GM21367 (cell line): ENCODE data around the gene CTNNBIP1.
"Not testable (repeated sequence)": the region's sequence is repeated elsewhere in the genome, so short reads cannot be mapped to it uniquely, and the experiment has no call there.

ENCODE experiments used
- ATAC-seq: cut with Tn5 transposase; IDR thresholded peaks from one replicate; pipeline ENCODE4 v1.9.1; 2021; ENCODE audit not compliant: unreplicated experiment

The CTNNBIP1 gene

DNA sequence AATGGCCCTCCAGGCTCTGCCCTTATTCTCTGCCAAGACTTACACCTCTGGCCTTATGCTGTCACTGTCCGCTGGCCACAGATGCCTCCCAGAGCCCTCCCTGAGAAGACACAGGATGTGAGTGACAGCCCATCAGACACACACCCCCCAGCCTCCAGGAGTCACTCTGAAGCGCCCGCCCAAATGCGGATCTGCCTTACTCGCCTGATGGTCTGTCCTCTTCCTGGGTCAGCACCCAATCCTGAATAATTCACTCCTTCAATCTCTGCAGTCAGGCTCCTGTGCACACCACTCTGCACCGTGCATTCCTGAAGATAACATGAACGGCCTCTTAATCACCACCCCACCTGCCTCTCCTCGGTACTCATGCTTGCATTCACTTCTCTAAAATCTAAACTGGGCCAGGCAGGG lies 101.0 kb downstream of the CTNNBIP1 start:
- ATAC-seq, result no peak

GRCh38 chr1:9808459-9808858 lies 101.6 kb downstream of the CTNNBIP1 start:
- ATAC-seq, result no peak

GRCh38 chr1:9807541-9807940 lies 102.5 kb downstream of the CTNNBIP1 start:
- no peak for ATAC-seq

- ATAC-seq, result not testable (repeated sequence)
These were observed 104.1 kb downstream of the CTNNBIP1 start for GRCh38 chr1:9805972-9806371.

DNA sequence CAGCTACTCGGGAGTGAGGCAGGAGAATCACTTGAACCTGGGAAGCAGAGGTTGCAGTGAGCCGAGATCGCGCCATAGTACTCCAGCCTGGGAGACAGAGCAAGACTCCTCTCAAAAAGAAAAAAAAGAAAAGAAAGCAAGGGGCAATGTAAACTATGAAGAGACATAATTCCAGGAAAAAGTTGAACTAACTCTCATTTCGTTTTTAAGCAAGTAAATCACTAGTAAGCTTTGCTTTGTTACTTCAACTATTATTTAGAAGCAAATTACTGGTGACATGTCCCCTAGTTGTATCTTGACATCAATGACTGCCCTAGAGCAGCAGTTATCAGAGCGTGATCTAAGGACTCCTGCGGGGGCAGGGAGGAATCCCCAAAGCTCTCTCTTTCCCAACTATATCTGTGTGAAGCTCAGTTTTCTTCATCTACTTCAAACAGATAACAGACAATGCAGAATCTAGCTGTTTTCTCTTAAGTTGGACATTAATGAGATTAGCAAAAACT lies 105.0 kb downstream of the CTNNBIP1 start:
- ATAC-seq, result no peak

DNA sequence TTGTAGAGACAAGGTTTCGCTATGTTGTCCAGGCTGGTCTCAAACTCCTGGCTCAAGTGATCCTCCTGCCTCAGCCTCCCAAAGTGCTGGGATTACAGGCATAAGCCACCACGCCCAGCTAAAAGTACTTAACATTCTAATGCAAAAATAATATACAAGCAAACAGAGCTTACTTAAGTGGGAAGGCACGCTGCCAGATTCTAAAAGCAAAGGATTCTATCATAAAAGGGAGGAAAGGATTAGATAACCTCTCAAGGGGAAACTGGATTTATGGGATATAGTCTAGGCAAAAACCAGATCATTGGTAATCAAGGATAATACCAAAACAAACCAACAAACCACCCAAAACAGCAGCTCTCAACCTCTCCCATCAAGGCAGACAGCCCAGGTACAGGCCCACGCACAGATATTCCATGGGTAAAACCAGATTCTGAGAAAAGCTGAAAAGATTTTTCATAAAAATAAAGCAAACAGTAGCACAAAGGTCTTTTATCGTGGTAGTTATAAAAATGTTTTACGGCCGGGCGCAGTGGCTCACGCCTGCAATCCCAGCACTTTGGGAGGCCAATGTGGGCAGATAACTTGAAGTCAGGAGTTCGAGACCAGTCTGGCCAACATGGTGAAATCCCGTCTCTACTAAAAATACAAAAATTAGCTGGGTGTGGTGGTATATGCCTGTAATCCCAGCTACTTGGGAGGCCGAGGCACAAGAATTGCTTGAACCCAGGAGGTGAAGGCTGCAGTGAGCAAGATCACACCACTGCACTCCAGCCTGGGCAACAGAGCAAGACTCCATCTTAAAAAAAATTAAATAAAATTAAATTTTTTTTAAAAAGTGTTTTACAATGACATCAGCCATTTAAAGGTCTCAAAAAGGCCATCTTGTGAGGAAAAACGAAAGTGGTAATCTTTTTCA lies 106.8 kb downstream of the CTNNBIP1 start:
- not testable (repeated sequence) for ATAC-seq

- ATAC-seq, result no peak
These were observed 108.2 kb downstream of the CTNNBIP1 start for GRCh38 chr1:9801909-9802308.
